GM19099 (cell line): ENCODE measurements around the gene APEX1.

Source experiments
- POLR2A ChIP-seq: IDR thresholded peaks from 3 replicates; pipeline ENCODE4 v1.6.1; 2011; ENCODE audit warnings: low read depth; ENCODE audit not compliant: insufficient read length; ENCODE audit errors: extremely low read depth

The APEX1 gene

GRCh38 chr14:20486684-20487395 is 31.8 kb downstream of the APEX1 start:
- no peak for TF ChIP-seq POLR2A

- no peak for TF ChIP-seq POLR2A
Measured at GRCh38 chr14:20487396-20487725, 32.3 kb downstream of the APEX1 start.

GRCh38 chr14:20489093-20489994 is 34.3 kb downstream of the APEX1 start:
- TF ChIP-seq POLR2A = no peak

GRCh38 chr14:20490563-20490962 is 35.5 kb downstream of the APEX1 start:
- TF ChIP-seq POLR2A = no peak

- TF ChIP-seq POLR2A = no peak
Measured at GRCh38 chr14:20492486-20492885, 37.5 kb downstream of the APEX1 start.

- no peak for TF ChIP-seq POLR2A
Measured at GRCh38 chr14:20493634-20494033, 38.6 kb downstream of the APEX1 start.

GRCh38 chr14:20494935-20495766 is 40.1 kb downstream of the APEX1 start:
- no peak for TF ChIP-seq POLR2A

- no peak for TF ChIP-seq POLR2A
Measured at GRCh38 chr14:20498622-20499021, 43.6 kb downstream of the APEX1 start.

GRCh38 chr14:20499108-20499507 is 44.1 kb downstream of the APEX1 start:
- TF ChIP-seq POLR2A = no peak

GRCh38 chr14:20499881-20500280 is 44.9 kb downstream of the APEX1 start:
- no peak for TF ChIP-seq POLR2A

GRCh38 chr14:20501346-20501745 is 46.3 kb downstream of the APEX1 start:
- TF ChIP-seq POLR2A = no peak

GRCh38 chr14:20503898-20504297 is 48.9 kb downstream of the APEX1 start:
- TF ChIP-seq POLR2A = no peak
